GM13977 (cell line): Measurements from ENCODE around the gene KLF6.

Experiments
- DNase-seq: peaks from one replicate; pipeline ENCODE4 v3.0.0; 2012; ENCODE audit warnings: low spot score
- in situ Hi-C: fragments of 300-500 bp; cut with MboI; formaldehyde crosslinking; loops from one replicate; pipeline ENCODE4 v1.12.0; 2022; ENCODE audit warnings: low sequenced_read_pairs, low pct_unique_long_range_greater_than_20kb, mixed read lengths, inconsistent platforms; ENCODE audit not compliant: unreplicated experiment
- TF ChIP-seq, protein P1 (sequence below): IDR thresholded peaks from 2 replicates; pipeline ENCODE4 v1.5.1; 2012; ENCODE audit warnings: mild to moderate bottlenecking, control low read depth; ENCODE audit not compliant: insufficient read depth; ENCODE audit errors: extremely low read depth, missing control alignments

The KLF6 gene

DNA sequence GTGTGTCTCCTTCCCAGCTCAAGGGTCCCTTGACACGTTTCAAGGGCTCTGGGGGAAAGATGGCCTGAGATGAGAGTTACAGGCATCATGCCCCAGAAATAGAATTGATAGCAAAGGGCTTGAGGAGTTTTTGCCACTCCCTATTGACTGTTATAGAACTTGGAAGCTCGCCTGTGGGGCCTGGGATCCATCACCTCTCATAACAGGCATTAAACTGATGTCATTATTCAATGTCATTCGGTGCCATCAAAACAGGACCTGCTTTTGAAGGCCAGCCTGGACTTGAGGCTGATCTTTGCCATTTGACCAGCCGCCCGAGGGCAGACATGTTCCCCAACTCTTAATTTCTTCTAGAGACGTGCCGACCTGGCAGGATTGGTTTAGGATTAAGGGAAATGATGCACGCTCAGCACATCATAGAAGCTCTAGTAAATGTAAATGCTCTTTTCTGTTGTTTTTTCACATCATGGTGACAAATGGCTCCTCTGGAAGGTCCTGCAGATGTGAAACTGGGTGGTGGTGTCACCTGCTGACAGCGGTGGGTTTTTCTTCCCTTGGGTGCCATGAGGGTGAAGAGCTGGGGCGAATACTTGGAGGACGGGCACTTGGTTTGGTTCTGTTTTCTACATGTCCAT is 16.7 kb upstream of the KLF6 start:
- no peak for DNase-seq
- TF ChIP-seq, protein P1, sequence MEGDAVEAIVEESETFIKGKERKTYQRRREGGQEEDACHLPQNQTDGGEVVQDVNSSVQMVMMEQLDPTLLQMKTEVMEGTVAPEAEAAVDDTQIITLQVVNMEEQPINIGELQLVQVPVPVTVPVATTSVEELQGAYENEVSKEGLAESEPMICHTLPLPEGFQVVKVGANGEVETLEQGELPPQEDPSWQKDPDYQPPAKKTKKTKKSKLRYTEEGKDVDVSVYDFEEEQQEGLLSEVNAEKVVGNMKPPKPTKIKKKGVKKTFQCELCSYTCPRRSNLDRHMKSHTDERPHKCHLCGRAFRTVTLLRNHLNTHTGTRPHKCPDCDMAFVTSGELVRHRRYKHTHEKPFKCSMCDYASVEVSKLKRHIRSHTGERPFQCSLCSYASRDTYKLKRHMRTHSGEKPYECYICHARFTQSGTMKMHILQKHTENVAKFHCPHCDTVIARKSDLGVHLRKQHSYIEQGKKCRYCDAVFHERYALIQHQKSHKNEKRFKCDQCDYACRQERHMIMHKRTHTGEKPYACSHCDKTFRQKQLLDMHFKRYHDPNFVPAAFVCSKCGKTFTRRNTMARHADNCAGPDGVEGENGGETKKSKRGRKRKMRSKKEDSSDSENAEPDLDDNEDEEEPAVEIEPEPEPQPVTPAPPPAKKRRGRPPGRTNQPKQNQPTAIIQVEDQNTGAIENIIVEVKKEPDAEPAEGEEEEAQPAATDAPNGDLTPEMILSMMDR: no peak
- in situ Hi-C loops: no loop called here

GRCh38 chr10:3800586-3800985 is 15.6 kb upstream of the KLF6 start:
- in situ Hi-C loops: no loop called here
- no peak for DNase-seq
- TF ChIP-seq, protein P1: no peak

- in situ Hi-C loops: no loop called here
- TF ChIP-seq, protein P1: no peak
These were observed 12.7 kb upstream of the KLF6 start for GRCh38 chr10:3797750-3798149.

GRCh38 chr10:3793553-3793952 is 8.5 kb upstream of the KLF6 start:
- TF ChIP-seq, protein P1: no peak
- in situ Hi-C loops: no loop called here

More at GRCh38 chr10:3797750-3798149, 12.7 kb upstream of the KLF6 start:
- DNase-seq: no peak

DNA sequence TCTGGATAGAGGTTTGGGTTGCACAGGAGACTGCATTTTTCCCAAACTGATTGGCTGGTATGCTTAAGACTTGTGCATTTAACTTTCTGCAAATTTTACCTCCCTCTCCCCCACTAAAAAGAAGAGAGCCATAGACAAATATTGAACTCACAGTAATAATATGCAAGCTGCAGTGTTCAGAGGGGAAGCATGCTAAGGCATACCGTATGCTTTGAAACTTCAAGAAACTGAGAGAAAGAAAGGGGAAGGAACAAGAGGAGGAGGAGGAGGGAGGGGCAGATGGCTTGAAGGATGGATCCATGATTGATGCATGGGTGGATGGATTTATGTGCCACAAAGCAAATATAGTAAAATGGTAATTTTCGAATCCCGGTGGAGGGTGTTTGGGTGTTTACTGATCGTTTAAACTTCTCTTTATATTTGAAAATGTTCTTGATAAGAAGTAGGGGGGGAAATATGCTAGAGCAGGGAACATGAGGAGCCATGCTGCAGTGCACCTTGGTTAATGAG is 7.8 kb upstream of the KLF6 start:
- DNase-seq: no peak
- TF ChIP-seq, protein P1: no peak
- in situ Hi-C loops: no loop called here

More at GRCh38 chr10:3793553-3793952, 8.5 kb upstream of the KLF6 start:
- no peak for DNase-seq

- TF ChIP-seq, protein P1: no peak
- in situ Hi-C loops: no loop called here
- DNase-seq: no peak
These were observed 7.1 kb upstream of the KLF6 start for GRCh38 chr10:3791974-3792633.
